NB4 (cell line): ENCODE measurements around the gene CHPF2.

Experiments used
- CTCF ChIP-seq: IDR thresholded peaks from one replicate; pipeline ENCODE4 v1.5.1; 2012; ENCODE audit warnings: low read depth, low read length
- MAX ChIP-seq: IDR thresholded peaks from 2 replicates; pipeline ENCODE4 v1.6.1; 2011; ENCODE audit warnings: low read depth, low read length
- MYC ChIP-seq: IDR thresholded peaks from 2 replicates; pipeline ENCODE4 v1.6.1; 2011; ENCODE audit warnings: low read depth, low read length
- POLR2A ChIP-seq: IDR thresholded peaks from 2 replicates; pipeline ENCODE4 v1.6.1; 2011; ENCODE audit warnings: mild to moderate bottlenecking; ENCODE audit not compliant: insufficient read length; ENCODE audit errors: extremely low read depth

GRCh38 chr7:151272877-151273276 lies 40.6 kb downstream of the CHPF2 start:
- TF ChIP-seq CTCF: no peak
- TF ChIP-seq POLR2A: no peak
- TF ChIP-seq MAX: no peak
- no peak for TF ChIP-seq MYC
